ENCODE data around the gene FADS1. TPM values are rescaled to one million over a fixed set of nuclear protein-coding genes. Genes with fewer than 3 reads are reported as not detected.

The FADS1 gene
- total RNA-seq, 1 donor from 2014 or later: 47.1 TPM

DNA sequence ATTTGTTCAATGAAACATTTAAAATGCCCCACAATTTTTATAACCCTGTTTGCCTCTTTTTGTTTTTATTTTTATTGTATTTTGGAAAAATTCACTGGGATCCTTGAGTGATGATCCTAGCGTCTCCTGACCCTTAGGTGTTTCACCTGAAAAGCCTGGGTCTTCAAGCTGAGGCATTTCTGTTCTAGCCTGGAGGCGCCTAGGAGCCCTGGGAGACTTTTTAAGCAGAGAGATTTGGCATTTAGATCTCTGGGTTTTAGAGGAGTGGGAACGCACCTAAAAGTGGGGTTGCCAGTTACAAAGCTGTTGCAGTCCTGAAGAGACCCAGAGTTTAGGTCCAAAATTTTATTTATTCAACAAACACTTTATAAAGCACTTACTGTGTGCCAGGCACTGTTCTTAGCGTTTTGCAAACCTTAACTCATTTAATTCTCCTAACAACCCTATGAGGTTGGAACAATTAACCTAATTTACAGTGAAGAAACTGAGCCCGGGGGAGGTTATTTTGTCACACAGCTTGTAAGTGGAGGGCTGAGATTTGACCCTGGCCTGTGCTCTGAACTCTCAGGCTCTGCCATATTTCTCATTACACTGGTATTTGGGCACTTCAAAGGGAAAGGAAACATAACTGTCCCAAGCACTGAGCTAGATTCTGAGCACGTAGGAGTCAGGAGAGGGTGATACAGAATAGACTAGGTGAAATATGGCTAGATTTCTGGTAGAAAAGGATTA, 834 bp upstream of the FADS1 start:
- DNase-seq (ENCODE audit: low spot score in 2 of 2): peak in 1 of 2 donors; percentile 41
- no peaks in the 10 kb centered on the region for H3K27me3 ChIP-seq
- TF ChIP-seq CTCF (IDR thresholded peaks at IDR 0.05): no peak
- H3K9me3 ChIP-seq: no peaks in the 10 kb centered on the region
- H3K27ac ChIP-seq: peak overlapping the region; percentile 99
- peaks cover 0 to 7% of the 10 kb centered on the region in 2 donors for H3K36me3 ChIP-seq
- peak overlapping the region; percentile 85 to 86 for H3K4me3 ChIP-seq
- intact Hi-C loops (cut with DNase I): loop anchor here (1.0 to 5.0 kb wide), 2 partner anchors 10 to 155 kb away; no protein-coding TSS in a partner anchor
- H3K4me1 ChIP-seq: peaks cover 0 to 9% of the 10 kb centered on the region in 2 donors

- peak overlapping the region; percentile 99 for H3K27ac ChIP-seq
- intact Hi-C loops (cut with DNase I): loop anchor here (1.0 to 5.0 kb wide), 4 partner anchors 24 to 289 kb away; partner anchors contain the start of genes FEN1 and TMEM258
- H3K4me1 ChIP-seq: peaks cover 0 to 9% of the 10 kb centered on the region in 2 donors
- no peaks in the 10 kb centered on the region for H3K9me3 ChIP-seq
- DNase-seq (ENCODE audit: low spot score in 2 of 2): peak; percentile 50 to 88
- peaks cover 11 to 23% of the 10 kb centered on the region in 2 donors for H3K36me3 ChIP-seq
- H3K27me3 ChIP-seq: no peaks in the 10 kb centered on the region
- peak in 1 of 3 experiments; percentile 8 for TF ChIP-seq CTCF (IDR thresholded peaks at IDR 0.05)
- H3K4me3 ChIP-seq: peak overlapping the region; percentile 85 to 86
Measured at GRCh38 chr11:61815790-61816735, 740 bp downstream of the FADS1 start.

- intact Hi-C loops (cut with DNase I): loop anchor here (1.0 to 5.0 kb wide), 4 partner anchors 23 to 290 kb away; partner anchors contain the start of genes FEN1 and TMEM258
- H3K36me3 ChIP-seq: peaks cover 20 to 31% of the 10 kb centered on the region in 2 donors
- peak overlapping the region; percentile 85 to 86 for H3K4me3 ChIP-seq
- H3K27ac ChIP-seq: peak overlapping the region; percentile 99
- no peaks in the 10 kb centered on the region for H3K27me3 ChIP-seq
- no peak for TF ChIP-seq CTCF (IDR thresholded peaks at IDR 0.05)
- H3K9me3 ChIP-seq: no peaks in the 10 kb centered on the region
- H3K4me1 ChIP-seq: peaks cover 0 to 9% of the 10 kb centered on the region in 2 donors
- DNase-seq (ENCODE audit: low spot score in 2 of 2): peak; percentile 90 to 98
Measured at GRCh38 chr11:61814958-61815789, 1.6 kb downstream of the FADS1 start.

GRCh38 chr11:61814247-61814957, 2.4 kb downstream of the FADS1 start:
- Histone ChIP-seq H3K4me3 (peak overlapping the region; percentile 85 to 86), H3K36me3 (peaks cover 28 to 39% of the 10 kb centered on the region in 2 donors), H3K27ac (peak overlapping the region; percentile 99), H3K27me3 (no peaks in the 10 kb centered on the region), H3K4me1 (peaks cover 0 to 9% of the 10 kb centered on the region in 2 donors), H3K9me3 (no peaks in the 10 kb centered on the region)
- no peak for TF ChIP-seq CTCF (IDR thresholded peaks at IDR 0.05)
- DNase-seq (ENCODE audit: low spot score in 2 of 2): peak in 1 of 2 donors; percentile 83
- intact Hi-C loops (cut with DNase I): no loop called here
